ENCODE data around the gene SPIRE2.
A peak's percentile ranks its signal among the peaks of the same experiment; 100 is the strongest.

DNA sequence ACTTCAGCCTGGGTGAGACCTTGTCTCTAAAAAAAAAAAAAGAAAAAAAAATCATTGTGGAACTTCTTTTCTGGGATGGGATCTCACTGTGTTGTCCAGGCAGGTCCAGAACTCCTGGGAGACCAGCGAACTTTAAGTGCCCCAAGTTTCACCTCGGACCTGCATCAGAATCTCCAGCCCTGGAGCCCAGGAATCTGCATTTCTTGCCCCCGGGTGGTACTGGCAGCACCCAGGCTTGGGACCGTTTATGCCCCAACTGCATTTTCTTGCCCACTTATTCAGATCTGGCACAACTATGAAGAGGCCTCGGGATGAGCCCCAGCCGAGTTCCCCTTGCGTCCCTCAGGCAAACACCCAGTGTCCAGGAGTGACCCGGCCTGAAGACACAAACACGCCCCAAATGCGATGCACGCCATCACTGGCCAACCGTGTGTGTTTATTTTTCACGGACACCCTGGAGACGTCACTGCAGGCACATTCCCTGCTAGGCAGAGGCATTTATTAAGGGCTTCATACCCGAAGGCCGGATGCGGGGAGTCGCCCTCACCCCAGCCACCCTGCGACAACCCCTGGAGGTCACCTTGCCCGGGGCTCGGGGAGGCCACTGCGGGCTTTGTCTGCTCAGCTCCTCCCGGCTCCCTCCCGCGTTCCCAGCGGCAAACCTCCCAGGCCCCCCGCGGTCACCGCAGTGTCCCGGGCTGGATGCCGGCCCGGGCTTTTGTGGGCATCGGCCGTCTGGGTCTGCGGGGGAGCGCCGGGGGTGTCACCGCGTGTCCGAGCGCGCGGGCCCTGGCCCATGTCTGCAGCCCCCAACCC, 684 bp upstream of the SPIRE2 start:
- TF ChIP-seq RAD21 (conservative IDR thresholded peaks at IDR 0.05) (no peak), POLR2AphosphoS5 (IDR thresholded peaks at IDR 0.05) (no peak), EZH2 (IDR thresholded peaks at IDR 0.05; ENCODE audit: borderline replicate concordance, insufficient read depth, low read length, poor library complexity, severe bottlenecking) (no peak), EP300 (conservative IDR thresholded peaks at IDR 0.05; ENCODE audit: poor library complexity, severe bottlenecking) (no peak), TAF1 (IDR thresholded peaks at IDR 0.05; ENCODE audit: low read depth) (peak; percentile 32), SMC3 (conservative IDR thresholded peaks at IDR 0.05; ENCODE audit: poor library complexity) (no peak), MXI1 (conservative IDR thresholded peaks at IDR 0.05; ENCODE audit: poor library complexity, severe bottlenecking) (no peak)
- TF ChIP-seq, protein P1, sequence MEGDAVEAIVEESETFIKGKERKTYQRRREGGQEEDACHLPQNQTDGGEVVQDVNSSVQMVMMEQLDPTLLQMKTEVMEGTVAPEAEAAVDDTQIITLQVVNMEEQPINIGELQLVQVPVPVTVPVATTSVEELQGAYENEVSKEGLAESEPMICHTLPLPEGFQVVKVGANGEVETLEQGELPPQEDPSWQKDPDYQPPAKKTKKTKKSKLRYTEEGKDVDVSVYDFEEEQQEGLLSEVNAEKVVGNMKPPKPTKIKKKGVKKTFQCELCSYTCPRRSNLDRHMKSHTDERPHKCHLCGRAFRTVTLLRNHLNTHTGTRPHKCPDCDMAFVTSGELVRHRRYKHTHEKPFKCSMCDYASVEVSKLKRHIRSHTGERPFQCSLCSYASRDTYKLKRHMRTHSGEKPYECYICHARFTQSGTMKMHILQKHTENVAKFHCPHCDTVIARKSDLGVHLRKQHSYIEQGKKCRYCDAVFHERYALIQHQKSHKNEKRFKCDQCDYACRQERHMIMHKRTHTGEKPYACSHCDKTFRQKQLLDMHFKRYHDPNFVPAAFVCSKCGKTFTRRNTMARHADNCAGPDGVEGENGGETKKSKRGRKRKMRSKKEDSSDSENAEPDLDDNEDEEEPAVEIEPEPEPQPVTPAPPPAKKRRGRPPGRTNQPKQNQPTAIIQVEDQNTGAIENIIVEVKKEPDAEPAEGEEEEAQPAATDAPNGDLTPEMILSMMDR (IDR thresholded peaks at IDR 0.05; ENCODE audit: poor library complexity, severe bottlenecking): no peak
- TF ChIP-seq, protein P2, sequence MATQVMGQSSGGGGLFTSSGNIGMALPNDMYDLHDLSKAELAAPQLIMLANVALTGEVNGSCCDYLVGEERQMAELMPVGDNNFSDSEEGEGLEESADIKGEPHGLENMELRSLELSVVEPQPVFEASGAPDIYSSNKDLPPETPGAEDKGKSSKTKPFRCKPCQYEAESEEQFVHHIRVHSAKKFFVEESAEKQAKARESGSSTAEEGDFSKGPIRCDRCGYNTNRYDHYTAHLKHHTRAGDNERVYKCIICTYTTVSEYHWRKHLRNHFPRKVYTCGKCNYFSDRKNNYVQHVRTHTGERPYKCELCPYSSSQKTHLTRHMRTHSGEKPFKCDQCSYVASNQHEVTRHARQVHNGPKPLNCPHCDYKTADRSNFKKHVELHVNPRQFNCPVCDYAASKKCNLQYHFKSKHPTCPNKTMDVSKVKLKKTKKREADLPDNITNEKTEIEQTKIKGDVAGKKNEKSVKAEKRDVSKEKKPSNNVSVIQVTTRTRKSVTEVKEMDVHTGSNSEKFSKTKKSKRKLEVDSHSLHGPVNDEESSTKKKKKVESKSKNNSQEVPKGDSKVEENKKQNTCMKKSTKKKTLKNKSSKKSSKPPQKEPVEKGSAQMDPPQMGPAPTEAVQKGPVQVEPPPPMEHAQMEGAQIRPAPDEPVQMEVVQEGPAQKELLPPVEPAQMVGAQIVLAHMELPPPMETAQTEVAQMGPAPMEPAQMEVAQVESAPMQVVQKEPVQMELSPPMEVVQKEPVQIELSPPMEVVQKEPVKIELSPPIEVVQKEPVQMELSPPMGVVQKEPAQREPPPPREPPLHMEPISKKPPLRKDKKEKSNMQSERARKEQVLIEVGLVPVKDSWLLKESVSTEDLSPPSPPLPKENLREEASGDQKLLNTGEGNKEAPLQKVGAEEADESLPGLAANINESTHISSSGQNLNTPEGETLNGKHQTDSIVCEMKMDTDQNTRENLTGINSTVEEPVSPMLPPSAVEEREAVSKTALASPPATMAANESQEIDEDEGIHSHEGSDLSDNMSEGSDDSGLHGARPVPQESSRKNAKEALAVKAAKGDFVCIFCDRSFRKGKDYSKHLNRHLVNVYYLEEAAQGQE (IDR thresholded peaks at IDR 0.05; ENCODE audit: borderline replicate concordance): peak; percentile 42
